Suprapubic skin (tissue), 4 donors: ENCODE data around the gene CDH4. TPM values are rescaled to one million over a fixed set of nuclear protein-coding genes. Genes with fewer than 3 reads are reported as not detected.

Source experiments
- DNase-seq, 2 donors: peaks; one replicate each; pipeline ENCODE4 v3.0.0-alpha.2; 2019; ENCODE audit warnings: low spot score in 2 of 2
- H3K27ac ChIP-seq: fragments of 200-600 bp; sonication (generic); one replicate; pipeline ENCODE4 v1.5.1; 2019
- H3K27me3 ChIP-seq: fragments of 200-600 bp; sonication (generic); one replicate; pipeline ENCODE4 v1.5.1; 2019
- H3K36me3 ChIP-seq: fragments of 200-600 bp; sonication (generic); one replicate; pipeline ENCODE4 v1.5.1; 2019
- H3K4me1 ChIP-seq: fragments of 200-600 bp; sonication (generic); one replicate; pipeline ENCODE4 v1.5.1; 2019
- H3K4me3 ChIP-seq: fragments of 200-600 bp; sonication (generic); one replicate; pipeline ENCODE4 v1.5.1; 2019; ENCODE audit warnings: mild to moderate bottlenecking
- H3K9me3 ChIP-seq: fragments of 200-600 bp; sonication (generic); one replicate; pipeline ENCODE4 v1.5.1; 2019
- CTCF ChIP-seq, 2 donors: fragments of 200-600 bp in 1 of 2; fragments of 450-650 bp in 1 of 2; sonication (generic) in 1 of 2; IDR thresholded peaks; one replicate each; pipeline ENCODE4 v1.5.1; 2016 to 2019; ENCODE audit warnings: antibody characterized with exemption in 2 of 2, mild to moderate bottlenecking in 1 of 2, moderate library complexity in 1 of 2
- EP300 ChIP-seq: sonication (generic); formaldehyde crosslinking; IDR thresholded peaks from one replicate; pipeline ENCODE4 v1.6.1; 2017; ENCODE audit warnings: antibody characterized with exemption
- POLR2A ChIP-seq, 2 donors: fragments of 450-650 bp; IDR thresholded peaks; one replicate each; pipeline ENCODE4 v1.6.1; 2017; ENCODE audit warnings: antibody characterized with exemption in 2 of 2, mild to moderate bottlenecking in 2 of 2, moderate library complexity in 2 of 2
- POLR2AphosphoS5 ChIP-seq, 3 donors: sonication (generic); formaldehyde crosslinking; IDR thresholded peaks; one replicate each; pipeline ENCODE4 v1.6.1; 2017; ENCODE audit warnings: antibody characterized with exemption in 3 of 3
- WGBS: methylation state at CpG from one replicate; pipeline ENCODE4 v1.1.5; 2018; 5-methylcytosine and 5-hydroxymethylcytosine counted together
- total RNA-seq, 4 donors: library from RNA; depleted of rRNA; stranded (reverse); fragments of >200 nt; gene quantifications; one replicate each; pipeline ENCODE4 v1.1.0, GENCODE V29; 2016

The CDH4 gene
- total RNA-seq, 4 donors from 2014 or later = 0.91 to 5.9 (median 2.6) TPM

- Histone ChIP-seq H3K4me3 (no peak overlapping the region), H3K4me1 (peaks cover 23% of the 10 kb centered on the region), H3K9me3 (no peaks in the 10 kb centered on the region), H3K27me3 (peaks cover 88% of the 10 kb centered on the region), H3K36me3 (no peaks in the 10 kb centered on the region), H3K27ac (no peak overlapping the region)
- WGBS = 55% methylated on average over 13 of the region's 13 CpGs
- DNase-seq = no peak
- no peak for TF ChIP-seq CTCF (IDR thresholded peaks at IDR 0.05)
- TF ChIP-seq POLR2A (IDR thresholded peaks at IDR 0.05) = no peak
- TF ChIP-seq POLR2AphosphoS5 (IDR thresholded peaks at IDR 0.05) = no peak
- TF ChIP-seq EP300 = no peak
Measured at GRCh38 chr20:61804752-61805295, 552.8 kb downstream of the CDH4 start.

GRCh38 chr20:61805365-61805764 lies 553.3 kb downstream of the CDH4 start:
- H3K9me3 ChIP-seq = no peaks in the 10 kb centered on the region
- no peaks in the 10 kb centered on the region for H3K36me3 ChIP-seq
- 97% methylated on average over 6 of the region's 12 CpGs for WGBS
- no peak for TF ChIP-seq POLR2A (IDR thresholded peaks at IDR 0.05)
- TF ChIP-seq POLR2AphosphoS5 (IDR thresholded peaks at IDR 0.05) = no peak
- no peak for TF ChIP-seq EP300
- peaks cover 82% of the 10 kb centered on the region for H3K27me3 ChIP-seq
- H3K4me3 ChIP-seq = no peak overlapping the region
- H3K27ac ChIP-seq = no peak overlapping the region
- peaks cover 23% of the 10 kb centered on the region for H3K4me1 ChIP-seq
- no peak for DNase-seq

- peaks cover 78% of the 10 kb centered on the region for H3K27me3 ChIP-seq
- WGBS = 97% methylated on average over 7 of the region's 8 CpGs
- no peak for TF ChIP-seq POLR2AphosphoS5 (IDR thresholded peaks at IDR 0.05)
- TF ChIP-seq CTCF (IDR thresholded peaks at IDR 0.05) = no peak
- TF ChIP-seq EP300 = no peak
- TF ChIP-seq POLR2A (IDR thresholded peaks at IDR 0.05) = no peak
Measured at GRCh38 chr20:61805781-61806180, 553.7 kb downstream of the CDH4 start.

GRCh38 chr20:61806314-61806713 lies 554.3 kb downstream of the CDH4 start:
- 91% methylated on average over 16 of the region's 16 CpGs for WGBS
- TF ChIP-seq CTCF (IDR thresholded peaks at IDR 0.05) (no peak), POLR2AphosphoS5 (IDR thresholded peaks at IDR 0.05) (no peak), EP300 (no peak), POLR2A (IDR thresholded peaks at IDR 0.05) (no peak)
- peaks cover 73% of the 10 kb centered on the region for H3K27me3 ChIP-seq

More at GRCh38 chr20:61805781-61806180, 553.7 kb downstream of the CDH4 start:
- no peak overlapping the region for H3K27ac ChIP-seq
- H3K36me3 ChIP-seq = no peaks in the 10 kb centered on the region
- no peaks in the 10 kb centered on the region for H3K9me3 ChIP-seq
- peaks cover 23% of the 10 kb centered on the region for H3K4me1 ChIP-seq
- no peak overlapping the region for H3K4me3 ChIP-seq
- no peak for DNase-seq

GRCh38 chr20:61806995-61807394 lies 554.9 kb downstream of the CDH4 start:
- no peak overlapping the region for H3K27ac ChIP-seq
- no peak for DNase-seq
- no peak overlapping the region for H3K4me3 ChIP-seq
- no peaks in the 10 kb centered on the region for H3K9me3 ChIP-seq
- WGBS = 86% methylated on average over 4 of the region's 7 CpGs
- H3K4me1 ChIP-seq = peaks cover 23% of the 10 kb centered on the region
- TF ChIP-seq POLR2AphosphoS5 (IDR thresholded peaks at IDR 0.05) = no peak
- no peak for TF ChIP-seq CTCF (IDR thresholded peaks at IDR 0.05)
- no peak for TF ChIP-seq EP300
- TF ChIP-seq POLR2A (IDR thresholded peaks at IDR 0.05) = no peak
- H3K27me3 ChIP-seq = peaks cover 67% of the 10 kb centered on the region
- H3K36me3 ChIP-seq = no peaks in the 10 kb centered on the region

More at GRCh38 chr20:61806314-61806713, 554.3 kb downstream of the CDH4 start:
- H3K36me3 ChIP-seq = no peaks in the 10 kb centered on the region
- no peak for DNase-seq
- peaks cover 23% of the 10 kb centered on the region for H3K4me1 ChIP-seq
- H3K9me3 ChIP-seq = no peaks in the 10 kb centered on the region
- no peak overlapping the region for H3K4me3 ChIP-seq
- no peak overlapping the region for H3K27ac ChIP-seq
